Duodenal mucosa (tissue), 2 donors: ENCODE measurements around the gene FOXN1.

ENCODE experiments used
- H3K27ac ChIP-seq: one replicate; pipeline ENCODE4 v1.7.0; 2013; ENCODE audit warnings: low read depth, low read length
- H3K27me3 ChIP-seq, 2 donors: one replicate each; pipeline ENCODE4 v1.7.0; 2013; ENCODE audit warnings: low read length in 2 of 2, control low read depth in 1 of 2; ENCODE audit not compliant: insufficient read depth in 2 of 2, control insufficient read depth in 1 of 2
- H3K36me3 ChIP-seq, 2 donors: one replicate each; pipeline ENCODE4 v1.7.0; 2013; ENCODE audit warnings: low read length in 2 of 2, control low read depth in 1 of 2; ENCODE audit not compliant: insufficient read depth in 2 of 2, control insufficient read depth in 1 of 2
- H3K4me1 ChIP-seq, 2 donors: one replicate each; pipeline ENCODE4 v1.7.0; 2013; ENCODE audit warnings: low read length in 2 of 2, control low read depth in 1 of 2; ENCODE audit not compliant: insufficient read depth in 2 of 2, control insufficient read depth in 1 of 2
- H3K4me3 ChIP-seq, 2 donors: one replicate each; pipeline ENCODE4 v1.7.0; 2013; ENCODE audit warnings: low read length in 2 of 2, low read depth in 1 of 2
- H3K9ac ChIP-seq, 2 donors: one replicate each; pipeline ENCODE4 v1.7.0; 2013; ENCODE audit warnings: low read length in 2 of 2, low read depth in 1 of 2
- H3K9me3 ChIP-seq, 2 donors: one replicate each; pipeline ENCODE4 v1.7.0; 2013; ENCODE audit warnings: low read length in 2 of 2, control low read depth in 1 of 2; ENCODE audit not compliant: control insufficient read depth in 1 of 2

FOXN1 gene

GRCh38 chr17:28499684-28500357, 6.3 kb upstream of the FOXN1 start:
- Histone ChIP-seq H3K27ac (no peak overlapping the region), H3K4me1 (peaks cover 15 to 19% of the 10 kb centered on the region in 2 donors), H3K27me3 (no peaks in the 10 kb centered on the region), H3K4me3 (no peak overlapping the region), H3K9ac (no peak overlapping the region), H3K9me3 (no peaks in the 10 kb centered on the region), H3K36me3 (peaks cover 0 to 17% of the 10 kb centered on the region in 2 donors)

GRCh38 chr17:28500712-28501379, 5.3 kb upstream of the FOXN1 start:
- Histone ChIP-seq H3K27ac (no peak overlapping the region), H3K4me1 (peaks cover 15 to 19% of the 10 kb centered on the region in 2 donors), H3K27me3 (no peaks in the 10 kb centered on the region), H3K9me3 (no peaks in the 10 kb centered on the region), H3K9ac (no peak overlapping the region), H3K4me3 (no peak overlapping the region), H3K36me3 (peaks cover 0 to 6% of the 10 kb centered on the region in 2 donors)

GRCh38 chr17:28501421-28502284, 4.5 kb upstream of the FOXN1 start:
- H3K27ac ChIP-seq = no peak overlapping the region
- H3K27me3 ChIP-seq = no peaks in the 10 kb centered on the region
- no peaks in the 10 kb centered on the region for H3K36me3 ChIP-seq

GRCh38 chr17:28503420-28503819, 2.7 kb upstream of the FOXN1 start:
- no peak overlapping the region for H3K4me3 ChIP-seq
- no peak overlapping the region for H3K27ac ChIP-seq
- H3K9ac ChIP-seq = no peak overlapping the region
- H3K9me3 ChIP-seq = no peaks in the 10 kb centered on the region
- H3K36me3 ChIP-seq = no peaks in the 10 kb centered on the region
- H3K27me3 ChIP-seq = peaks cover 0 to 5% of the 10 kb centered on the region in 2 donors
- peaks cover 14 to 19% of the 10 kb centered on the region in 2 donors for H3K4me1 ChIP-seq

More at GRCh38 chr17:28501421-28502284, 4.5 kb upstream of the FOXN1 start:
- Histone ChIP-seq H3K4me1 (peaks cover 15 to 19% of the 10 kb centered on the region in 2 donors), H3K9ac (no peak overlapping the region), H3K4me3 (no peak overlapping the region), H3K9me3 (no peaks in the 10 kb centered on the region)

- no peaks in the 10 kb centered on the region for H3K9me3 ChIP-seq
- H3K27ac ChIP-seq = no peak overlapping the region
- no peak overlapping the region for H3K4me3 ChIP-seq
- no peaks in the 10 kb centered on the region for H3K36me3 ChIP-seq
- peaks cover 8 to 18% of the 10 kb centered on the region in 2 donors for H3K27me3 ChIP-seq
- H3K9ac ChIP-seq = no peak overlapping the region
- no peaks in the 10 kb centered on the region for H3K4me1 ChIP-seq
Observed at GRCh38 chr17:28506763-28507487, 777 bp downstream of the FOXN1 start.

- H3K27me3 ChIP-seq = peaks cover 8 to 18% of the 10 kb centered on the region in 2 donors
- no peaks in the 10 kb centered on the region for H3K36me3 ChIP-seq
- H3K9ac ChIP-seq = no peak overlapping the region
- H3K27ac ChIP-seq = no peak overlapping the region
- H3K9me3 ChIP-seq = no peaks in the 10 kb centered on the region
- no peaks in the 10 kb centered on the region for H3K4me1 ChIP-seq
- H3K4me3 ChIP-seq = no peak overlapping the region
Observed at GRCh38 chr17:28507567-28508203, 1.5 kb downstream of the FOXN1 start.

- Histone ChIP-seq H3K27me3 (peaks cover 8 to 18% of the 10 kb centered on the region in 2 donors), H3K4me1 (no peaks in the 10 kb centered on the region), H3K36me3 (no peaks in the 10 kb centered on the region), H3K9ac (no peak overlapping the region), H3K9me3 (no peaks in the 10 kb centered on the region), H3K27ac (no peak overlapping the region), H3K4me3 (no peak overlapping the region)
Observed at GRCh38 chr17:28508211-28508724, 2.1 kb downstream of the FOXN1 start.

- no peak overlapping the region for H3K4me3 ChIP-seq
- no peak overlapping the region for H3K9ac ChIP-seq
- no peaks in the 10 kb centered on the region for H3K36me3 ChIP-seq
- no peak overlapping the region for H3K27ac ChIP-seq
- H3K4me1 ChIP-seq = peaks cover 3 to 7% of the 10 kb centered on the region in 2 donors
- no peaks in the 10 kb centered on the region for H3K9me3 ChIP-seq
- H3K27me3 ChIP-seq = peaks cover 17 to 24% of the 10 kb centered on the region in 2 donors
Observed at GRCh38 chr17:28509789-28510188, 3.6 kb downstream of the FOXN1 start.

- no peak overlapping the region for H3K27ac ChIP-seq
- H3K4me3 ChIP-seq = no peak overlapping the region
- no peaks in the 10 kb centered on the region for H3K9me3 ChIP-seq
- H3K27me3 ChIP-seq = peaks cover 17 to 24% of the 10 kb centered on the region in 2 donors
- H3K4me1 ChIP-seq = peaks cover 4 to 7% of the 10 kb centered on the region in 2 donors
- H3K9ac ChIP-seq = no peak overlapping the region
- no peaks in the 10 kb centered on the region for H3K36me3 ChIP-seq
Observed at GRCh38 chr17:28511858-28512461, 5.8 kb downstream of the FOXN1 start.
